ENCODE results near the gene CLEC4F. TPM values are rescaled to one million over a fixed set of nuclear protein-coding genes. Genes with fewer than 3 reads are reported as not detected.
A peak's percentile ranks its signal among the peaks of the same experiment; 100 is the strongest.

The CLEC4F gene
- total RNA-seq, 1 donor from 2014 or later, result not detected

GRCh38 chr2:70785137-70785911 is 35.1 kb downstream of the CLEC4F start:
- peak; percentile 87 for DNase-seq

DNA sequence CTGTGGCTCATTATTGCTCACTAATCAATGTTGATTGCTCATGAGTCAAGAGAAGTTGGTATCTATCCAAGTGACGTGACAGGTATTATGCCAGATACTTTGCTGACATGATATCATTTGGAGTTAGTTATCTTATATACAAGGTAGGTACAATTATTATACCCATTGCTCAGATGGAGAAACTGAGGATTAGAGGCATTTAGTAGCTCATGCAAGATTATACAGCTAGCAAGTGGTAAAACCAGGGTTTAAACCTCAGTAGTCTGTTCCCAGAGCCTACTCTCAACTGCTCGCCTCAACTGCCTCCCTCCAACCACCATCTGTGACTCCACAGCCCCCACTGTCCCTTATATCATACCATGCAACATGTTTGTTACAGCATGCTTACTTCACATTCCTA is 36.1 kb downstream of the CLEC4F start:
- DNase-seq, result no peak

- no peak for DNase-seq
These were observed 40.4 kb downstream of the CLEC4F start for GRCh38 chr2:70779911-70780545.

DNA sequence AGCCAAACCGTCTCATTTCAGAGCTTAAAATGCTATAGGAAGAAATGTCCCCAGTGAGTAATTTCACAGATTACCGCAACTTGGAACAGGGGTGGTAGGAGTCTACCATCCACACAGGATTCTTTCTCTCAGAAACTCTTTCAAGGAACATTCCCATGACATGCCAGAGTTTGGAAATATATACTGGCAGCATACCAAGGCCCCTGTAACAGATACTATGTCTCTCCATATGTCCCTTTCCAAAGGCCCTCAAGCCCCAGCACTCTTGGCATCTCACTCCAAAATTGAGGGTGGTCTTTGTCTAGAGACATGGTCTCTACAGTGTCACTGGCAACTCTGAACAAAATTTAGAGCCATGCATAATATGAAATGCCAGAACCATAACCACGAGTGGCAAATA is 40.9 kb downstream of the CLEC4F start:
- DNase-seq, result peak; percentile 80

GRCh38 chr2:70778676-70779075 is 41.7 kb downstream of the CLEC4F start:
- DNase-seq, result peak; percentile 66

DNA sequence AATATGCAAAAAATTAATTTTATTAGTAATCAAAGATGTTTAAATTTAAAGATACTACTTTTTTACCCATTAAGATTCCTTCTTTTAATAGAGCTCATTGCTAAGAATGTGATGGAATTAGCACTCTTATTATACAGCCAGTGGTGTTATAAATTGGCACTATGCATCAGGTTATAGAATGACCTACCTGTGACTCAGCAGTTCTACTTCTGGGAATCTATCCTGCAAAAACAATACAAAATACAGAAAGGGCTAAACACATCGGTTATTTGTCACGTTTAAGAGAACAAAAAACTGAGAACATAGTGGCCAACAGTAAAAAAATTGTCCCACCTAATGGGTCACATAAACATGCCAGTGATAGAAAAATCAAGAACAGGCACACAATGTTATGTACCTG is 42.9 kb downstream of the CLEC4F start:
- no peak for DNase-seq

GRCh38 chr2:70776266-70776665 is 44.1 kb downstream of the CLEC4F start:
- DNase-seq, result no peak

GRCh38 chr2:70775141-70775540 is 45.3 kb downstream of the CLEC4F start:
- no peak for DNase-seq

GRCh38 chr2:70772486-70773155 is 47.8 kb downstream of the CLEC4F start:
- DNase-seq, result no peak

DNA sequence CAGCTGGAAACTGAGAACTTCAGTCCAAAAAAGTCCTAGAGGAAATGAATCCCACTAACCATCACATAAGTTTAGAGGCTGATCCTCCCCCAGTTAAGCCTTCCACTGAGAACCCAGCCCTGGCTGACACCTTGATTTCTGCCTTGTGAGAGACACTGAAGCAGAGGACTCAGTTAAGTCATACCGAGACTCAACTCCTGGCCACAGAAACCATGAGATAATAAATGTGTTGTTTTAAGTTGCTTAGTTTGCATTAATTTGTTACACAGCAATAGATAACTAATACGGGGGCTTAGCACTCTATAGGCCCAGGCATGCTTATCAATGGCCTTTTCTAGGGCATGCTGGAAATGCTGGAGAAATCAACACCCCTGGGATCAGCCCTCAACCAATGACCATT is 49.0 kb downstream of the CLEC4F start:
- no peak for DNase-seq

DNA sequence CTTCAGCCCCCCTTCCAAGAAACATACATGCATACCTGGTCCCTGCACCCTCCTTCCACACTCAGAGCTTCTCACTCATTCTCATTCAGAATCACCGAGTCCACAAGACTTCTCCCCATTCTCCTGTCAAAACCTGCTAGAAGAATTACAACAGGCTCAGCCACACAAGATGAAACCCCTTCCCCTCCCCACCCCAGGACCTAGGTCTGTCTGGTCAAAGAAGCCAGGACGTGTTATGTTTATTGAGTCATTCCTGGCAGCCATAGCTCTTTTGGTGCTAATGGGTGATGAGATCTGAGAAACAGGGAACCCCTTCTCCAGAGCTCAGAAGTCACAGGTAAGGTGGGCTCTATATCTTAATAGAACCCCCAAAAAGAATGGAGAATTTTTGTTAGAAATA is 50.9 kb downstream of the CLEC4F start:
- DNase-seq, result no peak

DNA sequence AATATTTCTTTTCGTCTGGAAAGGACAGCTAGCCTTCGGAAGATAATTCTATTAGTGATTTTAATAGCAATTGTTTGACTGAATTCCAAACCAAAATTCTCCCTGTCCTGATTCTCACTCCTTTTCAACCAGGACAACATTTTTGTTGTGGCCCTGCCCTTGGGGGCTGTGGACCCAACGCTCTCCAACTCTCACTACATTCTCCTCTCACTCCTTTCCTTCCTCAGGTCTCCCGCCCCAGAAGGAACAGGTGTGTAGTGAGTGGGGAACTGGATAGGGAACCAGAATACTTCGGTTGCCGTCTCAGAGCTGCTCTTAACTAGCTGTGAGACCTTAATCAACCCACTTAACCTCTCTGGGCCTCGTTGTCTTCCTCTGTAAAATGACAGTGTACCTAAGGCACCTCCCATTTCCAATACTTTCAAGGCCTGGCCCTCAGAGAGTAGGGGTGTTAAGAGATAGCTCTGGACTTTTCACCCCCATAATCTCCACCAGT is 51.8 kb downstream of the CLEC4F start:
- DNase-seq, result no peak

GRCh38 chr2:70767699-70768589 is 52.5 kb downstream of the CLEC4F start, which contains the start of gene ADD2:
Gene ADD2 (minus strand): TSS chr2:70768200. CDS start chr2:70706408, 61,792 bp downstream.
- DNase-seq, result peak; percentile 68

DNA sequence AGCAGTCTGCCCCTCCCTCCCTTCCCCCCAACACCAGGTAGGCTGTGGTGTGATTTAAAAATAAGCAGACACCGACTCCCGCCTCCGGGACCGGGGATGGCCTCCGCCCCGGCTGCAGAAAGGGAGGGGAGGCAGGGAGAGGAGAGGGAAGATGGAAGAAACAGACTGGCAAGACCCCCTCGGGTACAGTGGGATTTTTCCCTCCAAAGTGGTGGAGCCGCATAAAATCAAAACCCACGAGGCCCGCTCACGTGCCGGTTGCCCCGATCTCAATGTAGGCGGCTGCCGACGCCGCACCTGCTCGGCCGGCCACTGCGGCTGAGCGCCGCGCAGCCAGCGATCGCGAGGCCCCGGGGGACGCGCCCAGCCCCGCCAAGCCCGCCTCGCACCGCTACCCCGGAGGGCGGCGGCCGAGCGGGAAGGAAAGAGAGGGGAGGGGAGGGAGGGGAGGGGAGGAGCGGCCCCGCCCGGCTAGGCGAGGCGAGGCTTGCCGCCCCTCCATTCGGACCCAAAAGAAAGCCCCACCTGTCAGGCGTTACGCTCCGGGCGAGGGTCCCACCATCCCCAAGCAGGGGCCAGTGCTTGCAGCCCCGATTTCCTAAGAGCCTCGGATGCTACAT is 53.2 kb downstream of the CLEC4F start:
- peak; percentile 18 for DNase-seq

GRCh38 chr2:70766357-70767078 is 53.9 kb downstream of the CLEC4F start:
- DNase-seq, result no peak

GRCh38 chr2:70765507-70765906 is 54.9 kb downstream of the CLEC4F start:
- DNase-seq, result no peak

GRCh38 chr2:70759446-70759845 is 61.0 kb downstream of the CLEC4F start:
- no peak for DNase-seq
